Measurements from ENCODE around the gene PADI4.
"Not testable (repeated sequence)": the region's sequence is repeated elsewhere in the genome, so short reads cannot be mapped to it uniquely, and the experiment has no call there.

The PADI4 gene

DNA sequence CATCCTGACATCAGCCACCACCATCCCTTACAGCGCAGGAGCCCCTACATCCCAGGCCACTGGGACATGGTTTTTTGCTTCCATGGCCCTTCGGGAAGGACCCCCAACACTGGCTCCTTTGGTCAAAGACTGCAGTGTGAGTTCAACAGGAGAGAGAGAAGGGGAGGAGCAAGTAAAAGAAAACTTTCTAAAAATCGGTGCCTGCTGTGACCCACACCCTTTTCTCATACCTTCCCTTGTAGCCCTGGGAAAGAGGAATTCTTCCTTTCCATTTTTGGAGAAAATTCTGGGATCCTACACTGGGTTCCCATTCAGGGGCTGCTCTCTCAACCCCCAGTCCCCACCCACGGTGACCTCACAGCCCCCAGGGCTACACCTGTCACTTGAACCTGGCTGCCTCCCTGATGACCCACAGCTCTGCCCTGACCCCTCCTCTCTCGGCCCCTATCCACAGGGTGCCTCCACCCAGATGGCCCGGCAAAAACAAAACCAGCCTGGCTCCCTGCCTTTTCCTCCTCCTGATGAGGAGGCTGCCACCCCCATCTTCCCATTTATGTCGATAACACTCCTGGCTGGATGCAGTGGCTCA lies 7.6 kb downstream of the PADI4 start:
- no peak for ATAC-seq
- DNase-seq = no peak

GRCh38 chr1:17316704-17317103 lies 8.7 kb downstream of the PADI4 start:
- no peak for DNase-seq
- no peak for ATAC-seq

DNA sequence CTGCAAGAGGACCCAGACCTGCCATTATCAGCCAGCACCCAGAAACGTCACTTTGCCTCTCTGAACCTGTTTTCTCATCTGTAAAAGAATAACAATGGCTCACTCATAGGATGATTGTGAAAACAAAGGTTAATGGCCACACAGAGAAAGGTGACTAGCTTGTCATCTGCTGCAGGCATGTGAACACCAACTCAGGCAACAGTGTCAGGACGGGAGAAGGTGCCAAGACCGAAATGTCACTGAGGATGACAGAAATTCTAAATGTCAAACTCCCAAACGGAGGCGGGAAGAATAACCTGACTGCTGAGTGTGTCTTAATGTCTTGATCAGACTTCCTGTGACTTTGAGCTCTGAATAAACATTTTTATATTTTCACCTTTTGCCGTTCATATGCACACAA lies 10.3 kb downstream of the PADI4 start:
- ATAC-seq = no peak

DNA sequence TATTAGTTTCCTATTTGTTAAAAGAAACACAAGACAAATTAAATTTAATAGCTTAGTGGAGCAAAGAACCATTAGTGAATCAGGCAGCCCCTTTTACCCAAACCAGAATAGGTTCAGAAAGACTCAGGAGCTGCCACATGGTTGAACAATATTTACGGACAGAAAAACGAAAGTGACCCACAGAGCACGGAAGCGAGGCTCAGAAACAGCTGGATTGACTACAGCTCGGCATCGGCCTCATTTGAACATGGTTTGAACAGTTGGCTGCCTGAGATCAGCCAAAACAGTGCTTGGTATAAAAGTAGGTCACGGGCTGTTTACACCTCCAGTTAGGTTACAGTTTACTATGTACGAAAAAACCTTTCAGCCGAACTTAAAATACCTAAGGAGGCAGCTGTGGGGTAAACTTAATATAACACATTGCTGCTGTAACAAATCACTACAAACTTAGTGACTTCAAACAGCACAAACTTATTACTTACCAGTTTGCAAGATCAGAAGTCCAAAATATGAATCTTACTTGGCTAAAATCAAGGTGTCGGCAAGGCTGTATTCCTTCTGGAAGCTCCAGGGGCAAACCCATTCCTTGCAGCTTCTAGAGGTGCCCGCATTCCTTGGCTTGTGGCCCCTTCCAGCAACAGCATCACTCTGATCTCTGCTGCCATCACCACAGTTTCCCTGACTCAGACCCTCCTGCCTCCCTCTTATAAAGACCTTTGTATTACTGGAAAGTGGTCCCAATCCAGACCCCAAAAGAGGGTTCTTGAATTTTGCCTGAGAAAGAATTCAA lies 11.8 kb downstream of the PADI4 start:
- DNase-seq (no peak), ATAC-seq (no peak)

More for the DNA sequence above, 10.3 kb downstream of the PADI4 start:
- no peak for DNase-seq

GRCh38 chr1:17321857-17322390 lies 13.9 kb downstream of the PADI4 start:
- not testable (repeated sequence) for ATAC-seq, DNase-seq

- no peak for ATAC-seq
Observed at GRCh38 chr1:17328855-17329254, 20.9 kb downstream of the PADI4 start.

GRCh38 chr1:17329610-17330009 lies 21.6 kb downstream of the PADI4 start:
- no peak for ATAC-seq
- DNase-seq = no peak

More at GRCh38 chr1:17328855-17329254, 20.9 kb downstream of the PADI4 start:
- DNase-seq = no peak

GRCh38 chr1:17330856-17331255 lies 22.9 kb downstream of the PADI4 start:
- ATAC-seq (no peak), DNase-seq (no peak)

DNA sequence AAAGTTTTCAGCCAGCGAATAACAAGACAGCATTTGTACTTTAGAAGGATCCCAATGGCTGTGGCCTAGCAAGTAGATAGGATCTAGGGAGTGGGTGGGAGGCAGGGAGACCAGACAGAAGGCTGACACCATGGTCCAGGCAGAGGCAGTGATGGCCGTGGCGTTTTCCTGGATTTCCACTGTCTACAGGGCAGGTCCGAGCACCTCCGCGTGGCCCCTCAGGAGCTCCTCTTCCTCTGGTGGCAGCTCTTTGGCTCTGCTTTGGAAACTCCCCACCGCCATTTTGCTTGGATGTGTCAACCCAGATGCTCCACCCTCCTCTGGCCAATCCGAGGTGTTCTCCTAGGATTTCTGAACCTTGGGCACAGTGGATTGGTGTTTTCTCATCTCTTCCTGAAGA lies 25.1 kb downstream of the PADI4 start:
- no peak for ATAC-seq
- no peak for DNase-seq

GRCh38 chr1:17335821-17336710 lies 28.1 kb downstream of the PADI4 start:
- peak; percentile 82 for DNase-seq
- ATAC-seq = peak; percentile 65

DNA sequence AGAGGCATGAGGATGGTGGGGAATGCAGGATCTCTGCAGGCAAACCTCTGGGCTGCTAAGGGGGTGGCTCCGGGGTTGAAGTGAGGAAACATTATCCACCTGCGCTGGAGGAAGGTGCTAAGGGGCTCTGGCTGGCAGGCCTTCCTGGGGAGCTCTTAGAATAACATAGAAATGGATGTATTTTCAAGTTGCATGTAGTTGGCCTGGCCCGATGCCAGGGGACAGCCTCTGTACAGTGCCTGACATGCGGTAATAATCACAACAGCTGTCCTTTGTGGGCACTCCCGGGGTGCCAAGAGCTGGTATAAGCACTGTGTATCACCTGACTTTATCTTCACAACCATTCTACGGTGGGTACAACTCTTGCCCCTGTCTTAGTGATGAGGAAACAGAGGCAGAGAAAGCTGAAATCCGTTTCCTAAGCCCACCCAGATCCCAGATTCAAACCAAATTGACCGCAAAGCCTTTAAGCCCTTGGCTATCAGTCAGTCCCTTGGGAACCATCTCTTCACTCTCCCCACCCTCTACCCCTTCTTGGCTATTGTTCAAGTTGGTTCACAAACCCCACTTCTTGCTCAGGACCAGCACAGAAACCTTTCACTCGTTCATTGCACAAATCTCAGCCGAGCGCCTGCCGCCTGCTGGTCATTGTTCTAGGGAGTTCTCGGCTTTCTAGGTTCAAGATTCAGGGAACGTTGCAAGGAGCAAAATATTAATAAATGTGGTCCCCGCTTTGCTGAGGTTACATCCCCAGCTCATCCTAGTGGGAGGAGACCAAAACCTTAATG lies 30.9 kb downstream of the PADI4 start:
- ATAC-seq = no peak
- DNase-seq = no peak

DNA sequence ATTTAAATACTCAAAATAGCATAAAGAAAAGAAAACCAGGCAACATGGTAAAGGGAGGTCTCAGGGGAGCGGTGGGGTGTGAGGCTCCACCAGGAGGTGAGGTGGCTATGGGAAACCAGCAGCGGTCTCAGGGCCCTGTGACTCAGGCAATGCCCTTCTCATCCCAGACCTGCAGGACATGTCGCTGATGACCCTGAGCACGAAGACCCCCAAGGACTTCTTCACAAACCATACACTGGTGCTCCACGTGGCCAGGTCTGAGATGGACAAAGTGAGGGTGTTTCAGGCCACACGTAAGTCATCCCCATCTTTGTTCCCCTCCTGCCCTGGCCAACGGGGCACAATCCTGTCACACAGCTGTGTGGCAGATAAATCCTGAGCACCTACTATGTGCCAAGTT lies 31.5 kb downstream of the PADI4 start:
- DNase-seq = no peak
- ATAC-seq = no peak

GRCh38 chr1:17340358-17340757 lies 32.4 kb downstream of the PADI4 start:
- ATAC-seq (no peak), DNase-seq (no peak)

- no peak for DNase-seq
- ATAC-seq = no peak
Observed at GRCh38 chr1:17342014-17342441, 34.0 kb downstream of the PADI4 start.

- not testable (repeated sequence) for ATAC-seq, DNase-seq
Observed at GRCh38 chr1:17345506-17345905, 37.5 kb downstream of the PADI4 start.

DNA sequence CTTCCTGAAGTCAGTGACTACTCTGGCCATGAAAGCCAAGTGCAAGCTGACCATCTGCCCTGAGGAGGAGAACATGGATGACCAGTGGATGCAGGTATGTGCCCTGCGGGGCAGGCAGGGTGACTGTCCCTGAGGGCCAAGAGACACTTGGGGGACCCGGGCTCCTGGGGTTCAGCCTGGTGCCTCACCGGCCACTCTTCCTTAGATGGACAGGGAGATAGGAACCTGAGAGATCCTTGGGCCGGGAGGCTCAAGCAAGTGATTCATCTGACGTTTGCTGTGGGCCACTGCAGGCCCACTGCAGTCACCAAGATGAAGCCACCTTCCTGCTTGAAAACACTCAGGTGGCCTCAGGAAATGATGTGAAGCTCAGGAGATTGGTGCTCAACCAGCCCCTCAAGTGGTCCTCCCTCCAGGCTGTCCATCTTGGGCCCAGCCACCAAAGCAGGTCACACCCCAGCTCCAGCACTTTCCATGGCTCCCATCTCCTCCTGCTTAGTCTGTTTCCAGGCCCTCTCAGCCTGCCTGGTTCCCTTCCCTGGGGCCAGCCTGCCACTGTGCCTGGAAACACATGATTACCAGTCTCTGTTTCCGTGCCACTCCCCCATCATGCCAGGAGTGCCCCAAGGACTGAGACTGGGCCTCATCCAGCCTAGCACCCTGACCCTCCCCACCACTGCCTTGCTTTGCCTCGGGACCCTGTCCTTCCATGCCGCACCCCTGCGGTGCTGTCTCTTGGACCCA lies 38.2 kb downstream of the PADI4 start:
- DNase-seq = no peak
- no peak for ATAC-seq

- ATAC-seq (no peak), DNase-seq (no peak)
Observed at GRCh38 chr1:17347769-17348592, 40.0 kb downstream of the PADI4 start.

- ATAC-seq = no peak
Observed at GRCh38 chr1:17348593-17349234, 40.7 kb downstream of the PADI4 start.

DNA sequence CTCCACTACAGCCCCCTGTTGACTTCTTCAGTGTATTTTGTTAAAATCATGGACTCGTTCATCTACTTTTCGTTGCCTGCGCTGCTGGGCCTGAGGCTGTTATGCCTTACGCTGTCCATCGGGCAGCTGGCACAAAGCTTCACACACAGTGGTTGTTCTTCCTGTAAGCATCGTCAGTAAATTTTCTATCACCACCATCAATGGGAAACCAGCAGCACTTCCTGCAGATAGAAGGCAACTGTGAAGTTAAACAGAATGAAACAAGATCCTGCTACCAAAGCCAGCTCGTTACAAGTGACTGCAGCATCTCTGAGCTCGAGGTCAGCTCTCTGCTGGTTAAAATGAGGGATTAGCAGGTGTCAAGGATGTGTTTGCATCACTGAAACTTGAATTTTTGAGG lies 42.1 kb downstream of the PADI4 start:
- no peak for ATAC-seq
- DNase-seq = no peak

More at GRCh38 chr1:17348593-17349234, 40.7 kb downstream of the PADI4 start:
- no peak for DNase-seq

All from stimulated activated naive CD8-positive, alpha-beta T cell treated with anti-CD3 and anti-CD28 coated beads, Interleukin-15, Interleukin-2, amounts not matched to agents 100 U/mL and 50 U/mL, for 24 hours (primary cell).